ENCODE measurements around the gene PPCDC. TPM values are rescaled to one million over a fixed set of nuclear protein-coding genes. Genes with fewer than 3 reads are reported as not detected.
"Not testable (repeated sequence)": the region's sequence is repeated elsewhere in the genome, so short reads cannot be mapped to it uniquely, and the experiment has no call there.

Gene PPCDC
- total and polyA plus RNA-seq, 10 of the 15 experiments (the other 5 are each of a cell fraction or from before 2014, with no cell fraction given) = 32.5 to 135 (median 55.0) TPM

GRCh38 chr15:75077551-75077961 lies 54.2 kb downstream of the PPCDC start:
- H4K20me1 ChIP-seq (ENCODE audit: control insufficient read depth, insufficient read depth); POLR2A ChIA-PET; H3K36me3 ChIP-seq (ENCODE audit: control insufficient read depth in 2 of 2, insufficient read depth in 2 of 2, low read length in 1 of 2); H3K4me3 ChIP-seq; BruUV-seq (replicated peaks); DNase-seq (ENCODE audit: low read depth, low spot score); H3K4me1 ChIP-seq (ENCODE audit: control insufficient read depth, insufficient read depth, low read length); FAIRE-seq; SMC1A ChIA-PET (ENCODE audit: uncharacterized antibody, unreplicated experiment); H3K9ac ChIP-seq (ENCODE audit: control insufficient read depth, insufficient read depth, low read length); intact Hi-C loops (cut with micrococcal nuclease; ENCODE audit: unreplicated experiment); H3K27me3 ChIP-seq (replicated peaks in 1 of 2; ENCODE audit: control insufficient read depth in 2 of 2, insufficient read depth in 2 of 2, low read length in 1 of 2); RAD21 ChIA-PET (ENCODE audit: unreplicated experiment); H2AFZ ChIP-seq (ENCODE audit: control insufficient read depth, low read depth, low read length); H3K79me2 ChIP-seq (ENCODE audit: control insufficient read depth, insufficient read depth, low read length); CTCF ChIA-PET; in situ Hi-C loops (cut with MboI); H3K4me2 ChIP-seq (ENCODE audit: control insufficient read depth, insufficient read depth): not testable (repeated sequence)
- ATAC-seq = peak; percentile 75
- TF ChIP-seq EED (IDR thresholded peaks at IDR 0.05; ENCODE audit: low read depth) (0 out of 2 replicates have a peak, but pooled peaks have one; percentile 30), IRF4 (IDR thresholded peaks at IDR 0.05; ENCODE audit: low read depth, low read length) (0 out of 2 replicates have a peak, but pooled peaks have one; percentile 20), RUNX3 (IDR thresholded peaks at IDR 0.05; ENCODE audit: low read length) (peak; percentile 21; the same call in 1 of the 2 replicates), POU2F2 (IDR thresholded peaks at IDR 0.05; ENCODE audit: borderline replicate concordance, low read depth, low read length) (peak; percentile 56; the same call in 1 of the 3 replicates)
- TF ChIP-seq, protein P1, sequence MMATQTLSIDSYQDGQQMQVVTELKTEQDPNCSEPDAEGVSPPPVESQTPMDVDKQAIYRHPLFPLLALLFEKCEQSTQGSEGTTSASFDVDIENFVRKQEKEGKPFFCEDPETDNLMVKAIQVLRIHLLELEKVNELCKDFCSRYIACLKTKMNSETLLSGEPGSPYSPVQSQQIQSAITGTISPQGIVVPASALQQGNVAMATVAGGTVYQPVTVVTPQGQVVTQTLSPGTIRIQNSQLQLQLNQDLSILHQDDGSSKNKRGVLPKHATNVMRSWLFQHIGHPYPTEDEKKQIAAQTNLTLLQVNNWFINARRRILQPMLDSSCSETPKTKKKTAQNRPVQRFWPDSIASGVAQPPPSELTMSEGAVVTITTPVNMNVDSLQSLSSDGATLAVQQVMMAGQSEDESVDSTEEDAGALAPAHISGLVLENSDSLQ (IDR thresholded peaks at IDR 0.05) = 0 out of 2 replicates have a peak, but pooled peaks have one; percentile 15
- peak overlapping the region; percentile 7; the same call in 1 of the 2 replicates for H3K27ac ChIP-seq (ENCODE audit: control insufficient read depth, insufficient read depth)
- peaks cover 13% of the 10 kb centered on the region; the same call in 2 of the 3 replicates for H3K9me3 ChIP-seq (replicated peaks; ENCODE audit: control insufficient read depth, insufficient read depth, low read length)
- WGBS (ENCODE audit: insufficient coverage, insufficient replicate concordance, low lambda C conversion rate, missing lambda C conversion rate) = 32% methylated on average over 4 of the region's 4 CpGs

DNA sequence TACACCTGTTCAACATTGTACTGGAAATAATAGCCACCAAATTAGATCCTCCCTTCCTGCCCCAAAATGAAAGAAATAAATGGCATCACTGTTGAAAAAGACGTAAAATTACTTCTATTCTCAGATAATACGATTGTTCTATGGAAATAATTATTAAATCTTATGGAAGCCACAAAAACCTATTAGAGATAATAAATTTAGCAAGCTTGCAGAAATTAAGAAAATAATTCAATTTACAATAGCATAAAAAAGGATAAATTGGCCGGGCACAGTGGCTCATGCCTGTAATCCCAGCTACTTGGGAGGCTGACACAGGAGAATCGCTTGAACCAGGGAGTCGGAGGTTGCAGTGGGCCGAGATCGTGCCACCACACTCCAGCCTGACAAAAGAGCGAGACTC lies 57.8 kb downstream of the PPCDC start:
- ATAC-seq (no peak), FAIRE-seq (no peak), DNase-seq (ENCODE audit: low read depth, low spot score) (no peak)
- 87% methylated on average over 8 of the region's 8 CpGs for WGBS (ENCODE audit: insufficient coverage, insufficient replicate concordance, low lambda C conversion rate, missing lambda C conversion rate)
- Histone ChIP-seq H3K4me2 (ENCODE audit: control insufficient read depth, insufficient read depth) (no peak overlapping the region), H4K20me1 (ENCODE audit: control insufficient read depth, insufficient read depth) (no peaks in the 10 kb centered on the region), H3K27ac (ENCODE audit: control insufficient read depth, insufficient read depth) (no peak overlapping the region), H3K27me3 (replicated peaks in 1 of 2; ENCODE audit: control insufficient read depth in 2 of 2, insufficient read depth in 2 of 2, low read length in 1 of 2) (no peaks in the 10 kb centered on the region), H2AFZ (ENCODE audit: control insufficient read depth, low read depth, low read length) (no peak overlapping the region), H3K79me2 (ENCODE audit: control insufficient read depth, insufficient read depth, low read length) (no peaks in the 10 kb centered on the region), H3K4me3 (no peak overlapping the region), H3K36me3 (ENCODE audit: control insufficient read depth in 2 of 2, insufficient read depth in 2 of 2, low read length in 1 of 2) (no peaks in the 10 kb centered on the region; a peak in 1 of 4 replicates), H3K4me1 (ENCODE audit: control insufficient read depth, insufficient read depth, low read length) (peaks cover 7% of the 10 kb centered on the region; the same call in 1 of the 2 replicates), H3K9me3 (replicated peaks; ENCODE audit: control insufficient read depth, insufficient read depth, low read length) (peaks cover 8% of the 10 kb centered on the region), H3K9ac (ENCODE audit: control insufficient read depth, insufficient read depth, low read length) (no peak overlapping the region)
- CTCF ChIA-PET = interaction anchor here (0.7 kb wide), 1 partner anchor 15 kb away, joined by 5 read pairs; no protein-coding TSS in a partner anchor
- intact Hi-C loops (cut with micrococcal nuclease; ENCODE audit: unreplicated experiment) = no loop called here
- TF ChIP-seq NFYA (IDR thresholded peaks at IDR 0.05; ENCODE audit: borderline replicate concordance, low read depth, low read length) = no peak
- TF ChIP-seq DPF2 (IDR thresholded peaks at IDR 0.05) = no peak
- TF ChIP-seq, protein P2, sequence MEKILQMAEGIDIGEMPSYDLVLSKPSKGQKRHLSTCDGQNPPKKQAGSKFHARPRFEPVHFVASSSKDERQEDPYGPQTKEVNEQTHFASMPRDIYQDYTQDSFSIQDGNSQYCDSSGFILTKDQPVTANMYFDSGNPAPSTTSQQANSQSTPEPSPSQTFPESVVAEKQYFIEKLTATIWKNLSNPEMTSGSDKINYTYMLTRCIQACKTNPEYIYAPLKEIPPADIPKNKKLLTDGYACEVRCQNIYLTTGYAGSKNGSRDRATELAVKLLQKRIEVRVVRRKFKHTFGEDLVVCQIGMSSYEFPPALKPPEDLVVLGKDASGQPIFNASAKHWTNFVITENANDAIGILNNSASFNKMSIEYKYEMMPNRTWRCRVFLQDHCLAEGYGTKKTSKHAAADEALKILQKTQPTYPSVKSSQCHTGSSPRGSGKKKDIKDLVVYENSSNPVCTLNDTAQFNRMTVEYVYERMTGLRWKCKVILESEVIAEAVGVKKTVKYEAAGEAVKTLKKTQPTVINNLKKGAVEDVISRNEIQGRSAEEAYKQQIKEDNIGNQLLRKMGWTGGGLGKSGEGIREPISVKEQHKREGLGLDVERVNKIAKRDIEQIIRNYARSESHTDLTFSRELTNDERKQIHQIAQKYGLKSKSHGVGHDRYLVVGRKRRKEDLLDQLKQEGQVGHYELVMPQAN (conservative IDR thresholded peaks at IDR 0.05) = no peak
- no peak for TF ChIP-seq YY1 (IDR thresholded peaks at IDR 0.05; ENCODE audit: low read depth, low read length)
- SMC1A ChIA-PET (ENCODE audit: uncharacterized antibody, unreplicated experiment) = interaction anchor here (1.6 kb wide), 1 partner anchor 10 kb away, joined by 4 read pairs; no protein-coding TSS in a partner anchor
- BruUV-seq (replicated peaks) = no TSS peak
- RAD21 ChIA-PET (ENCODE audit: unreplicated experiment) = interaction anchor here (0.7 kb wide), 1 partner anchor 48 kb away, joined by 4 read pairs; no protein-coding TSS in a partner anchor
- in situ Hi-C loops (cut with MboI) = no loop called here
- POLR2A ChIA-PET = interaction anchor here (0.6 to 1.3 kb wide), 3 partner anchors 10 to 118 kb away, joined by 3 to 4 read pairs (median 4); no protein-coding TSS in a partner anchor

All from GM12878 (cell line).